ENCODE data around the gene GUCD1.

The GUCD1 gene

DNA sequence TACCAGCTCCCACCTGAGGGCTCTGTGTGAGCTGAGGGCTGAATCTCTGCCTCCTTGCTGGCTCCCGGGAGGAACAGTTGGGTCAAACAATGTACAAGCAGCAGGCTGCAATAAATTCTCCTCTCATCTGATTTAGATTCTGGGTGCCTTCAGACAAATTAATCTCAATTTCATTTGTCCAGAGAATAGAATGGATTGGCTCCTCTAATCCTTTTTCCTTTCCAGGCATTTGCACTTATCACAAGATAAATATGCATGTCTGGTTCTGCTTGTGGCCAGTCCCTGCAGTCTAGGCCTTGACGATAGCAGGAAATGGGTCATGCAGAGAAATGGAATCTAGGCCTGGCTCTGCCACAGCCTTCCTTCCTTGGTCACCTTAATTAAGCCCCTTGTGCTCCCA lies 31.1 kb downstream of the GUCD1 start:
- DNase-seq = peak; percentile 62

DNA sequence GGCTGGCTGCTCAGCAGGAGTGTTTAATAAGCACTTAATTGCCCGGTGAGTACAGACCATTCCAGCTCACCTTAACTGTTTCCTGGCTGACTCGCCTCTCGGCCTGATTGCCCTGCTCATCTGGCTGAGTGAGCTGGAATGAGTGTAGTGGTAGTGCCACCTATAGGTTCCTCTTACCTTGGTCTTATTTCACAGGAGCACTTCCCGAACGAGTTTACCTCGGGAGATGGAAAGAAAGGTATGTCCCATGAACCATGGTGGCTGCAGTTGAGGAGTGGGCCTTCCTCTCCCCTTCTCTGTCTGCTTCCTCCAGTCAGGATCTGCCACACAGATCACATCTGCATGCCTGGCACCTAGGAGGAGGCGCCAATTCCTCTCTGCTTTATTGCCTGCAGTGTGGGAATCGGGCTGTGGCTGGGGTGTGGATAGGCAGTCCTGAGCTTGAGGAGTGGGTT lies 33.1 kb downstream of the GUCD1 start:
- DNase-seq = peak; percentile 58

DNA sequence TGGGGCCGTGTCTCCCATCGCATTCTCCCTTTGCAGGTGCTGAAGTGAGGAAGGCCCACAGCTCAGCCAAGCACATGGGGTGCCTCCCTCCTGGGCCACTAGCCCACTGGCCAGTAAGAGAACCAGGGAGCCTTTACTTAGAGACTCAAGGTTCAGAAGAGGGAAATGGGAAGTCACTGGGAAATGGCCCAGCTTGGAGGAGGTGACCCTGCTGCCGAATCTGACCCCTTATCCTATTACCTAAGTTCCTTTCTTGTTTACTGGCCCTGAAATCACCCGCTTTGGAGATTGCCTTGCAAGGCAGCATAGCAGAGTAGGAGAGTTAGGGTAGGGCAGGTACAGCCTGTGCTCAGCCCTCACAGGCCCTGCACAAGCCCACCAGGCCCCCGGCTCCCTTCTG lies 35.4 kb downstream of the GUCD1 start:
- DNase-seq = no peak

DNA sequence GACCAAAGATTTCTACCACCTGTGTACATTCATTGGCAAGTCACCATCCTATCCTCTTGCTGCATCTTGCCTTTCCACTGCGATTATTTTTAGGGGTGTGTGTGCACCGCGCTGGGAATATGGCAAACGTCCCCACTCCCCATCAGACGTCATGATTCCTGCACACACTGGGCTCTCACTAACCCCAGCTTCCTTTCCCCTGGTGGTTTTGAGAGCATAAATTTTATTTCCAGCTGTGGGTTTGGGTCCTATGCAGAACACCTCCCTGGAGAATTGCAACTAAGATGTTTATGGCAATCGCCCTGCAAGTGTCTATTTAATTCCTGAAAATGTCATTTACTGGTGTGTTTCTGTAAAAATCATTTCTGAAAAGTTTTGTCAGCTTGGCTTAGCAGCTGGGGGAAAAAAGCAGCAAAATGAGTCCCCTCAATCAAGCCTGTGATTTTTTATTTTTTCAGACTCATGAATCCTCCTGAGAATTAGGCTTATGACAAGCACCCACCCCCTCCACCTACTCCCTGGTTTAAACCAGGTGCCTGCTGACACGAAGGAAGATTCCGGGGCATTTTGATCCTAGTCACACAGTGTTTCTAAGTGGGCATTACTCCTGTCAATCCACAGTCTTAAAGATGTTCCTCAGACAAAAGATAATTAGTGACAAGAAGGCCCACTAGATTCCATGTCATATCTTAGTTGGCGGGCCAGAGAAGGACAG lies 36.0 kb downstream of the GUCD1 start:
- DNase-seq = no peak

DNA sequence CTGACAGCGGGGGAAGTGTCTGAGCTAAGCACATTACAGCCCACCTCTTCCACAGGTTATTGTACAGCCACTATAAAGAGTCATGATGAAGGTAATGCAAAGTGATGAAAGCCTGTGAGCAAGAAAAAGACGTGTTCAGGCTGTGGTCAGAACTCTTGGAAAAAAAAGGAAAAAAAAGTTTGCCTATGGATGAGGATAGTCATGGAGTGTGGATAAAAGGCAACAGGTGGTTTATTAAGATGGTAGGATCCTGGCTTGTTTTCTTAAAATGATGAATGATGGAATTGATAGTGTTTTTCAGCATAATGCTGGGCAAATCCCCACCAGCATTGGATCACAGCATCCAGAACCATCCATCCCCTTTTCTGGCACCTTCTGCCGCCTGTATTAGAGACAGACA lies 36.7 kb downstream of the GUCD1 start:
- no peak for DNase-seq

DNA sequence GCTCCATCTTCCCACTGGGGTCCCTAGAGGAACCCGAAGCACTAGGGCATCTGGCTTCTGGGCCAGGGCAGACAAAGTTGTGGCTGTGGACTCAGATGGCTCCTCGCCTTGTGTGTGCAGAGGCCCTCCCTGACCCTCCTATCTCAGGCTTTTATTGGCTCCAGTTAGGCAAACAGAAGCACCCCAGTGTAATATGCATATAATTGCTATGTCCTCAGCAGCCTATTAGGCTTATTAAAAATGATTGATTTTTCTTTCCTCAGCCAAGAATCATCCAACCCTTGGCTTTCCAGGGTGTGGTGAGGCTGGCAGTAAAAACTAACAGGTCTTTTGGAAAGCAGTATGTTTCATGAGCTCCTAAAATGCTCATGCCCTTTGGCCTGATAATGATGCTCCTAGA lies 37.5 kb downstream of the GUCD1 start:
- no peak for DNase-seq

DNA sequence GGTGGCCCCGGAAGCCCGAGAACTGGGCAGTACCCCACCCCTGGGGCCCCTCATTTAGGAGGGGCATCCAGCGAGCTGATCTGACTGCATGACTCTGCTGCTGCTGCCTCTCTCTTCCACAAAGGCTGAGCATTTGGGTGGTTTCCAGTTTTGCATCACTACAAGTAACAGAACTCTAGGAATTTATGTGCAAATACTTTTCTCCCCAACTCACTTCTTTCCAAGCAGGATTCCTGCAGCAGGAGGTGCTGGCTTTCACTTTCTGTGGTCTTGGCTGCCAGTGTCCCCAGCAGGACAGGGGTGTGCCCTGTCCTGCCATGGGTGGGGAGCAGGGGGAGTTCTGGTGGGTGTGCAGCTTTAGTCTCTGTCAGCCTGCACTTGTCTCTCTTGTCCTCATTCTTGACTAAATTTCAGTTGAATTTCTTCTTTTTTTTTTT lies 38.6 kb downstream of the GUCD1 start:
- peak; percentile 93 for DNase-seq

DNA sequence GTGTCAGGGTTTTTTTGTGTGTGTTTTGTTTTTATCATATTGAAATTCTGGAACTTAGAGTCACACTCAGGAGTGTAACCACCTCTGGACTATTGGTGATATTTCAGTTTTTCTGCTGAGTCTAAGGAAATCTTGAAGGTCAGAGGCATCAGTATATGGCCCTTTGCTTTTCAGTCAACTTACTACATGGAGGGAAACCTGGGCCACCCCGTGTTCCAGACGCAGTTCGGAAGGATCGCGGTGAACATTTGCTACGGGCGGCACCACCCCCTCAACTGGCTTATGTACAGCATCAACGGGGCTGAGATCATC lies 40.0 kb downstream of the GUCD1 start:
- DNase-seq = no peak

DNA sequence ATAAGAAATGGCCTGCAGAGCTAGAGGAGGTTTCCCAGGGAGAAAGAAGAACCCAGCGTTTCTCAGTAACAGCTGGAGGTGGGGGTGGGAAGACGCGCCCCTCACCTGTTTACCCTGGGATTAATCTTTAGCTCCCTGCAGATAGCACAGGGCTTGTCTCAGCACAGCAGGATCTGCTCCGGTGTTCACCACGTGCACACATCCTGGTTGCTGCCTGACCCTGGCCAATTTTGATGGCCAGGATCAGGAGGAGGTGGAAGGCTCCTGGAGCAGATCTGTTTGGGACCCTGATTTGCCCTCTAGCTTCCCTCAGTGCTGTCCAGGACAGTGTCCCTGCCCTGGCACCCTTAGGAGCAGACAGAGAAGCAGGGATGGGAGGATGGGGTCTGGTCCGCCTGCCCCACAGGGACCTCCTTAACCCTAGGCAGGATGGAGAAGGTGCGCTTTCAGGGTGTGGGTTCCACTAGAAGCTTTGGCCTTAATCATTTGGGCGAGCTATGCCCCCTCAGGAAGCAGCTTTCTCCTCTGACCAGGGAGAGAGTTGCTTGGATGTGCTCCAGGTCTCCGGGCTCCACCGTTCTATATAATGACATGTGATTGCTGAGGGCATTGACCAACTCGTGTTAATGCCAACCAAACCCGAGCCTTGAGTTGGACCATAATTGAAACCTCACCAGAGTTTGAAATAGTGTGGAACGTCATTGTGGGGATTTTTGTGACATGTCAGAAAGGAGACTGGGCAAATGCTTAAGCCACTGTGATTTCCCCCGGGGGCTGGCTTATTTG lies 40.5 kb downstream of the GUCD1 start:
- no peak for DNase-seq

DNA sequence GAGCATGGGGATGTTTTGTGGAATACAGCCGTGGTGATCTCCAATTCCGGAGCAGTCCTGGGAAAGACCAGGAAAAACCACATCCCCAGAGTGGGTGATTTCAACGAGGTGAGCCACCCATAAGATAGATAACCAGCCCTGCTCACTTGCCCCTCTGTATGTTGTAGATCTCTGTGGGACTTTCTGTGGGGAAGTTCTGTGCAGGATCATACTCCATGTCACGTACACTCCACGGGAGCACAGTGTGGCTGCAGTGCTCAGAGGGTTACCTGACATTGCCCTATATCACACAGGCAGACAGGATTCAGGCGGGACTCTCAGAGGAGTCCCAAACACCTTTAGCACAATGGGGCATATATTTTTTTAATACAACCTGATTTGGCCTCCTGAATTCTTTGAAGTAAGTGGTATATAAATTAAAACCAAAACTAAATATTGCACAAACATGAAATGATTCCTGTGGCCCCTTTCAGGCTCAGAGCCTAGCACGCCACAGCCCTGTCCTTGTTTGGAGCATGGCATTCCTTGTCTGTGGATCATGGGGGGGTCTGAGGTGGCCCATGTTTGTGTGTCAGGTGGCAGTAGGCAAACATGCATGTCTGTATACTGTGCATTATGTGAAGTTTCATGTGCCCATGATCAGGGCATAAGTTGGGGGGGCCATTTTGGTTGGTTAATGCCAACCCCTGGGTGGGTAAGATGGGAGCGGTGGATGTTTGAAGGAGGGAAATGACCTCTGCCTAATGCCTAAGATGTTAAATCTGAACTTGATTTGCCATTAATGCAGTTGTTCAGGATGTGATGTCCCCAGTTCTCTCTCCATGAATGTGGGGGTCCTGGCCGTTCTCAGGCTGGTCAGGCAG lies 41.3 kb downstream of the GUCD1 start:
- no peak for DNase-seq

DNA sequence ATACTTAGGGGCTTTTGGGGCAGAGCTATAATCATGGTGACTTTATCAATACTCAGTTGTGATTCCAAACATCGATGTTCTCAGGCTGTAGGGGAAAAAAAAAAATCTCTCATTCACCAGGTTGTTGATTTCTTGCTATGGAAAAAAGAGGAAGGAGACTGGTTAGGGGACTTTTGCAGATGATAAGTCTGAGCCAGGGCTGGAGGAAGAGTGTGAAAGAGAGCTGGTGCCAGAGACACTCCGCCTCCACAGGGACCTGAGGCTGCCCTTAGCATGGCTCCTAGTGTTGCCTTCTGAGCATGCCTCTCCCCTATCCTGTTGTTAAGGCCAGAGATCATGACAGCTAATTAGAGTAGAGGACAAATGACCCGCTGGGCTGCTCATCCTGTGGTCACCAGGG lies 42.9 kb downstream of the GUCD1 start:
- no peak for DNase-seq

DNA sequence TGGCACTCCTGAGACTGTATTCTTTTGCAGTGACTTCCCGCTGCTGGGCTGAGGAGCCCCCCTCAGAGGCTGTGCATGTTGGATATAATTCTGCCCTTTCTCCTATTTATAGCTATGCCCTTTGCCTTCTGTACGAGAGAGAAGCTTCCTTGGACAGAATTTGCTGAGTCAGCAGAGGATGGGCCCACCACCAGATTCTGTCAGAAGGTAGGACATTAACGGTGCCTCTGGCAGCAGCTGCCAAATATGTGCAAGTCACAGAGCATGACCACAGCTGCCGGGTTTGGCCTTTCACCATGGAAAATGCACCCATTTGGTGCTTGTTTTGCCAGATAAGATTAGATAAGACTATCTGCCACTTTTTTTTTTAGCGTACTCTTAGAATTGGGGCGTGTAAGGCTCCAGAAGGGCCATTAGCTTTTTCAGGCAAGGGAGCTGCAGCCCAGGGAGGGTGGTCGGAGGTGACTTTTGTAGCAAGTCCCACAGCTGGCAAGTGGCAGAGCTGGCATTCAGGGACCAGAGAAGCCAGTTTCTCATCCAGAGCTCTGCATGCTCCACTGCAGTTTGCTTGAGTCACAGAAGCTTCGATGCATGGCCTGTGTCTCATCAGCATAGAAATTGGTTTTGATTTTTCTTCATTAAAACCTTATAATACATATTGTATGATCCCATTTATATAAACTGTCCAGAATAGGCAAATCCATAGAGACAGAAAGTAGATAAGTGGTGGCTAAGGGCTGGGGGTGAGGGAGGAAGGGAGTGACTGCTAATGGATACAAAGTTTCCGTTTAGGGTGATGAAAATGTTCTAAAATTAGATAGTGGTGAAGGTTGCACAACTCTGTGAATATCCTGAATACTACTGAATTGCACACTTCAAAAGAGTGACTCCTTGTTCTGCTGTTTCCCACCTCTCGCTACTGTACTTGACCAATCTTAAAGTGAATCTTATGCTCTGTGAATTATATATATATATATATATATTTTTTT lies 44.0 kb downstream of the GUCD1 start:
- DNase-seq = peak; percentile 68

DNA sequence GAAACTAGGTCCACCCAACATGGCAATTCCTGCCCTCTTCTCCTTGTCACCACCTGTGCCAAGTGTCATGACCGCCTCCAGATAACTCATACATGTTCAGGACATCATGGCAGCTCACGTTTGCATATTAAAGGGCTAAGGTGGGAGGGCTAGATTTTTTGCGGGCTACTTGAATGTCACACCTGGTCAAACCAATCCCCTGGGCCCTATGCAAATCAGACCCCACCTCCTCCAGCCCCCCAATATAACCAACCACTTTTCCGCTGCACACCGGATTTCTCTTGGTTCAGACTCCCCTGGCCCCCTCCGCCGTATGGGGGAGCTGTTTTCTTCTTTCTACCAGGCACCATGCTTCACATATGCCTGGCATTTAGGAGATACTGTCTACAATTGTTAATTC lies 47.2 kb downstream of the GUCD1 start:
- no peak for DNase-seq

DNA sequence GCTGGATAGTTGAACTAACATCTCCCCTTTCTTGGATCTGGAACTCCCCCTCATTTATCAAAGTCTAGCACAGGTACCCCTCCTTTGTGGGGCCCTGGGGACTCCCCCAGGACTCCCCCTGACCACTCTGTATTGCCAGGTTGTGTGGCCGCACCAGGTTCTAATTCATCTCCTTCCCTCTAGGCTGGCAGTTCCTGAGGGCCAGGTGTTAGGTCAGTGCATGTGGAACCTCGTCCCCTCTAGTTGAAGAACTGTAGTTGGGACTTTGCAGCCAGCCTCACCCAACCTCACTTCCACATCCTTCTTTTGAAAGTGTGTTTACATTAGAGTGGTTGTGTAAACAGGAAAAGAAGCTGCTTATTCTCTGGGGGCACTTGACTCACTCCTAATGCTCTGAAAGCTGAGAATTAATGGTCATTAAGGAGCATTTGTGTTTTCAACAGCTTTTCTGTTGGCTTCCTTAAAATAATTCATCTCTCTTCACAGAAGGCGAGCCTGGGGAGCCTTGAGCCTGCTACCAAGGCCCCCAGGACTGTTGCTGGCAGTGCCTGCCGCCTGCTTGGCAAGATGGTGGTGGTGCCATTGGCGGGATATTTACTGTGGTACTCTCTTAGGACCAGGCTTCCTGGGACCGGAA lies 48.0 kb downstream of the GUCD1 start:
- DNase-seq = no peak

DNA sequence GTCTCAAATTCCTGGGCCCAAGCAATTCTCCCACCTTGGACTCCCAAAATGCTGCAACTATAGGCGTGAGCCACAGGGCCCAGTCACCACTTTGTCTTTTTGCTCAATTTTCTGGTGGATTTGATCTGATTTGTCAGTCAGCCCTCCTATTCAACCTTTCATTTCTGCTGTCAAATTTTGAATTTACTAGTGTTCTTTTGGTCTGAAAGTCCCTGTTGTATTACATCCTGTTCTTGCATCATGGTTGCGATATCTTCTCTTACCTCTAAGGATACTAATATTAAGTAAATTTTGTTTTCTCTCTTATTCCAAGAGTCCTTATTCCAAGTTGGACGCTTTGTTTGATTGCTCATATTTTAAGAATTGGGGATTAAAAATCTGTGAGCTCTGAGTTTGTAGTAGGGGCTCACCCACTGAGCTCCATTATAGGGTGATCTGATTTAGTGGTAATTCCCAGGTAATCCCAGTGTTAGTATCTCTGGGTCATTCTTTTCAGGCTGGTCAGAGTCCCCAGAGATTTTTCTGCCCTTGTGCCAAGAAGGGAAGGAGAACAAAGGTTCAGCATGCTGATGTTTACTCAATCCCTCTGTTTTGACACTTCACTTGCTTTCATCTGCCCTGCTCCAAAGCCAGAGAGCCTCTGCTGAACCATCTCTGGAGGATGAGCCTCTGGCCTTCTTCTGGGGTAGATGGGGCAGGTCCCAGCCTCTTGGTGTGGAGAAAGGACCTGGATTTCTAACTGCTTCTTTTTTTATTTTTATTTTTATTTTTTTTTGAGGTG lies 49.8 kb downstream of the GUCD1 start:
- DNase-seq = no peak

DNA sequence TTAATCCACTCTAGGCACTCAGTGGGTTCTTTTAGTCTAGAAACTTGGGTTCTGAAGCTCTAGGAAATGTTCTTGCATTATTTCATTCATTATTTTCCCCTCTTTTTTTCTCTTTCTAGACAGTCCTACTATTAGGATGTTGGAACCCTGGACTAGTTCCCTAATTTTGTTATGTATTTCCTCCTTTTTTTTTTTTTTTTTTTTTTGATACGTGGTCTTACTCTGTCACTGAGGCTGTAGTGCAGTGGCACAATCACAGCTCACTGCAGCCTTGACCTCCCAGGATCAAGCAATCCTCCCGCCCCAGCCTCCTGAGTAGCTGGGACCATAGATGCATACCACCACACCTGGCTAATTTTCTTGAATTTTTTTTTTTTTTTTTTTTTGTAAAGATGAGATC lies 50.4 kb downstream of the GUCD1 start:
- no peak for DNase-seq

DNA sequence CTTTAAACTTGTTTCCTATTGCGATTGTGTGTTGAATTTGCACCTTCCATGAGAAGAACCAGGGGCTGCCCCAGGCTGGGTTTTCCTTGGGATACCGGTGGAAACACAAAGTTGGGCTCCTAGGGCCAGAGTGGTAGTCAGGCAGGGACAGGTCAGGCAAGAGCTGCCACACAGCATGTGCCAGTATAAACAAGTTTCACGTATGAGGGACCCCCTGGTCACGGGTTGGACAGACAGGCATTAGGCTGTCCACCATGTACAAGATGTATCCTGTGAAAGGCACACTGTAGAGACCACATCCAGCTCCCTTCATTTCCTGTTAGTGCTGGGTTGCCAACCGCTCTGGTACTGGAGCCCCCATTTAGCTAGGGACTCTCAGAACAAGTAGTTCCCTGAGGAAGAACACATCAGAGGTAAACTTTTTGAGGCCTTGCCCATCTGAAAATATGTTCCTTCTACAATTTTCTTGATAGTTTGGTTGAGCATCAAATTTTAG lies 51.0 kb downstream of the GUCD1 start:
- DNase-seq = no peak

DNA sequence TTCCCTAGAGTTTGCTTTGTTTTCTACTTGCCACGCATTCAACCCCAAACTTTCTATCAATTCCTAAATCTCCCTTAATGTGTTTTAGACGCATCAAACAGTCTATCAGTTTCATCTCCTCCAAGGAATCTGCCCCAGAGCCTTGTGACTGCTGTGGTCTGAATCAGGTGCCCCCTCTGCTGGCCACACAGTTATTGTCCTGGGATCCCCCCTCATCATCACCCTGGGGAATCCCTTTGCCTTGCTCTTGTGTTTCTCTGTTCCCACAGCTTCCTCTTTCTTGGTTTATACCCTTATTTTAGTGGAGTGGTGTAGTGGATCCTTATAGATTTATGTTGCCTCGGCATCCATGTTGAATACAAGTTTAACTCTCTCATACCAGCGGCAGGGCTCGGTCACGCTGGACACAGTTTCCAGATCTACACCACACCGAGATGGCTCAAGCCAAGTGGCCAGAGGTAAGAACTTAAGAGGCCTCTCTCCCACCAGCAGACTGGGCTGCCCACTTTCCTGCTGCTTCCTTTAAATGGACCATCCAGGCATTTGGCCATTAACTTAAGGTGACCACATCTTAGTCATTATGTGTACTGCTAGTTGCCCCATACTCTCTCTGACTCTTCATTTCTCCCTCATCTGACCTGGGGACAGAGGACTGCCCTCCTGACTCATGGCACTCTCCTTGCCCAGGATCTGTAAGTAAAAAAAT lies 51.6 kb downstream of the GUCD1 start:
- DNase-seq = peak; percentile 60

DNA sequence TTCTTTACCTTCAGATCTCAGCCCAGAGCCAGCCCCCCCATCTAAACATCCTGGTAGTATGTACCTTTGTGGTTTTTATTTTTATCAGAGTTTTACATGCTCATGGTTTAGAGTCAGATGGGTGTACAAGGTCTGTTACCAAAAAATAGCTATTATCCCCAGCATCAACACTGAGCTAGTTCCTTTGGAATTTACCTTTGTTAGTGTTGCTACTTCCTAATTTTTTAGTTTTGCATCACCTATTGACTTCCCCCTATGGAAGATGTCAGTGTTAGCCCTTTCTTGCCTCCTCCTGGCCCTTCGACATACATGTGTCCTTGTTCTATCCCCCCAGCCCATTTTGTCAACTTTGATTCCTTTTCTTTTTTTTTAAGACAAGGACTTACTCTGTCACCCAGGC lies 52.4 kb downstream of the GUCD1 start:
- DNase-seq = no peak

DNA sequence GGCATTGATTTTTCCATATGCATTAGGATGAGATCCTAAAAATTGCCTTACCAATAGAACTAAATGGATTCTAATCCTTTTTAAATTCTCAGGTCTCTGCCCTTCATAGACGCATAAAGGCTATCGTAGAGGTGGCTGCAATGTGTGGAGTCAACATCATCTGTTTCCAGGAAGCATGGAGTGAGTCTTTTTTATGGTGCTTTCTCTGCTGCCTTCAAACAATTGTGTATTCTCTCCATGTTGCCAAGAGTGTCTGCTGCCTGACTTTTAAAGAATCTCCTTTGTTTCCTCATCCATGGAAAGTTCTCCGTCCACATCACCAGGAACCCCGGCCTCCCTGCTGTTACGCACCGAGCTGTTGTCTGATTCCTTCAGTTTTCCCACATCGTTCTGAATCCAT lies 52.9 kb downstream of the GUCD1 start:
- DNase-seq = no peak

All from fibroblast of upper back skin (primary cell).